GM12891 (cell line): ENCODE results near the gene NFE2.
A peak's percentile ranks its signal among the peaks of the same experiment; 100 is the strongest.

Experiments
- DNase-seq: peaks from one replicate; pipeline ENCODE4 v3.0.0; 2011; ENCODE audit warnings: low spot score; ENCODE audit not compliant: insufficient read length
- FAIRE-seq: peaks from 2 replicates; lab custom pipeline; 2011; peaks lifted over from hg19 to GRCh38; lab: Jason Lieb, UNC
- PAX5 ChIP-seq: IDR thresholded peaks from 2 replicates; pipeline ENCODE4 v1.6.1; 2011; ENCODE audit warnings: low read length, moderate library complexity, mild to moderate bottlenecking; ENCODE audit not compliant: insufficient read depth, severe bottlenecking
- POLR2A ChIP-seq: IDR thresholded peaks from 2 replicates; pipeline ENCODE4 v1.6.1; 2011; ENCODE audit warnings: low read depth, low read length, control low read depth
- POLR2AphosphoS5 ChIP-seq: IDR thresholded peaks from 2 replicates; pipeline ENCODE4 v1.6.1; 2011; ENCODE audit warnings: low read depth, low read length, control low read depth
- POU2F2 ChIP-seq: IDR thresholded peaks from 2 replicates; pipeline ENCODE4 v1.6.1; 2011; ENCODE audit warnings: low read depth, mild to moderate bottlenecking, control low read depth, low read length, moderate library complexity
- SPI1 ChIP-seq: IDR thresholded peaks from 2 replicates; pipeline ENCODE4 v1.6.1; 2011; ENCODE audit warnings: low read depth, low read length, control low read depth
- TAF1 ChIP-seq: IDR thresholded peaks from 2 replicates; pipeline ENCODE4 v1.6.1; 2011; ENCODE audit warnings: low read depth, low read length, control low read depth

NFE2 gene

GRCh38 chr12:54270345-54270744 lies 30.5 kb downstream of the NFE2 start:
- FAIRE-seq, result no peak
- no peak for DNase-seq
- TF ChIP-seq POLR2AphosphoS5, result no peak
- no peak for TF ChIP-seq SPI1
- no peak for TF ChIP-seq POU2F2
- no peak for TF ChIP-seq PAX5

- TF ChIP-seq POLR2A (no peak), POLR2AphosphoS5 (no peak), PAX5 (no peak), SPI1 (no peak), TAF1 (no peak), POU2F2 (no peak)
- DNase-seq (no peak), FAIRE-seq (no peak)
These were observed 34.0 kb downstream of the NFE2 start for GRCh38 chr12:54266852-54267251.

- FAIRE-seq, result no peak
These were observed 35.4 kb downstream of the NFE2 start for GRCh38 chr12:54265364-54265812.

GRCh38 chr12:54262403-54262925 lies 38.4 kb downstream of the NFE2 start:
- TF ChIP-seq PAX5 (no peak), SPI1 (no peak), POLR2AphosphoS5 (no peak), TAF1 (no peak), POU2F2 (no peak), POLR2A (no peak)
- FAIRE-seq (no peak), DNase-seq (no peak)

More at GRCh38 chr12:54265364-54265812, 35.4 kb downstream of the NFE2 start:
- no peak for DNase-seq
- TF ChIP-seq POLR2A (no peak), POU2F2 (no peak), PAX5 (no peak), POLR2AphosphoS5 (no peak), TAF1 (no peak), SPI1 (no peak)

GRCh38 chr12:54261815-54262402 lies 38.9 kb downstream of the NFE2 start:
- FAIRE-seq (no peak), DNase-seq (no peak)
- TF ChIP-seq SPI1 (peak; percentile 86), TAF1 (no peak)

- TF ChIP-seq PAX5 (no peak), POLR2A (no peak), SPI1 (no peak), POU2F2 (no peak), TAF1 (no peak), POLR2AphosphoS5 (no peak)
- DNase-seq (peak; percentile 49), FAIRE-seq (peak; percentile 62)
These were observed 41.4 kb downstream of the NFE2 start for GRCh38 chr12:54259194-54260011.

- DNase-seq (no peak), FAIRE-seq (no peak)
- TF ChIP-seq PAX5, result no peak
- TF ChIP-seq POLR2AphosphoS5, result no peak
- no peak for TF ChIP-seq POU2F2
- no peak for TF ChIP-seq POLR2A
- no peak for TF ChIP-seq TAF1
- no peak for TF ChIP-seq SPI1
These were observed 42.6 kb downstream of the NFE2 start for GRCh38 chr12:54258201-54258681.

- DNase-seq, result no peak
- no peak for FAIRE-seq
- TF ChIP-seq POLR2A (no peak), POU2F2 (no peak), SPI1 (no peak), POLR2AphosphoS5 (no peak), PAX5 (no peak), TAF1 (no peak)
These were observed 43.5 kb downstream of the NFE2 start for GRCh38 chr12:54257332-54257731.

GRCh38 chr12:54253240-54253639 lies 47.6 kb downstream of the NFE2 start:
- FAIRE-seq (no peak), DNase-seq (no peak)
- TF ChIP-seq PAX5 (no peak), POU2F2 (no peak), POLR2AphosphoS5 (no peak), SPI1 (no peak), TAF1 (no peak), POLR2A (no peak)
